Stomach smooth muscle (tissue), 2 donors: ENCODE data around the gene SMYD1.

Experiments
- H3K27ac ChIP-seq: one replicate; pipeline ENCODE4 v1.7.0; 2013; ENCODE audit warnings: mild to moderate bottlenecking, low read length, inconsistent platforms
- H3K27me3 ChIP-seq, 2 donors: one replicate each; pipeline ENCODE4 v1.7.0; 2013; ENCODE audit warnings: low read length in 2 of 2; ENCODE audit not compliant: insufficient read depth in 2 of 2, control insufficient read depth in 1 of 2
- H3K36me3 ChIP-seq, 2 donors: one replicate each; pipeline ENCODE4 v1.7.0; 2013; ENCODE audit warnings: low read length in 2 of 2; ENCODE audit not compliant: control insufficient read depth in 2 of 2, insufficient read depth in 2 of 2
- H3K4me1 ChIP-seq: one replicate; pipeline ENCODE4 v1.7.0; 2013; ENCODE audit warnings: low read length; ENCODE audit not compliant: control insufficient read depth, insufficient read depth
- H3K4me3 ChIP-seq, 2 donors: one replicate each; pipeline ENCODE4 v1.7.0; 2013; ENCODE audit warnings: low read length in 2 of 2
- H3K9ac ChIP-seq, 2 donors: one replicate each; pipeline ENCODE4 v1.7.0; 2013; ENCODE audit warnings: low read length in 2 of 2, mild to moderate bottlenecking in 1 of 2
- H3K9me3 ChIP-seq, 2 donors: one replicate each; pipeline ENCODE4 v1.7.0; 2013; ENCODE audit warnings: low read length in 2 of 2; ENCODE audit not compliant: control insufficient read depth in 2 of 2
- donor health status: healthy.
- donor health status: Pancreatic carcinoma.

Gene SMYD1

GRCh38 chr2:88122141-88122884, 54.7 kb downstream of the SMYD1 start:
- H3K4me3 ChIP-seq, result no peak overlapping the region
- H3K27ac ChIP-seq, result no peak overlapping the region
- no peaks in the 10 kb centered on the region for H3K4me1 ChIP-seq
- no peaks in the 10 kb centered on the region for H3K36me3 ChIP-seq
- peaks cover 0 to 3% of the 10 kb centered on the region in 2 donors for H3K27me3 ChIP-seq
- no peak overlapping the region for H3K9ac ChIP-seq
- no peaks in the 10 kb centered on the region for H3K9me3 ChIP-seq

GRCh38 chr2:88123164-88123974, 55.7 kb downstream of the SMYD1 start:
- H3K9me3 ChIP-seq, result no peaks in the 10 kb centered on the region
- peaks cover 0 to 3% of the 10 kb centered on the region in 2 donors for H3K27me3 ChIP-seq
- no peak overlapping the region for H3K4me3 ChIP-seq
- no peaks in the 10 kb centered on the region for H3K4me1 ChIP-seq
- no peak overlapping the region for H3K27ac ChIP-seq
- H3K9ac ChIP-seq, result no peak overlapping the region
- no peaks in the 10 kb centered on the region for H3K36me3 ChIP-seq

GRCh38 chr2:88123975-88124917, 56.6 kb downstream of the SMYD1 start:
- H3K4me3 ChIP-seq, result no peak overlapping the region
- H3K27me3 ChIP-seq, result peaks cover 0 to 3% of the 10 kb centered on the region in 2 donors
- H3K36me3 ChIP-seq, result no peaks in the 10 kb centered on the region
- H3K27ac ChIP-seq, result no peak overlapping the region
- no peaks in the 10 kb centered on the region for H3K4me1 ChIP-seq
- H3K9ac ChIP-seq, result no peak overlapping the region
- H3K9me3 ChIP-seq, result no peaks in the 10 kb centered on the region

- Histone ChIP-seq H3K36me3 (no peaks in the 10 kb centered on the region), H3K4me1 (no peaks in the 10 kb centered on the region), H3K27me3 (peaks cover 0 to 3% of the 10 kb centered on the region in 2 donors), H3K9me3 (no peaks in the 10 kb centered on the region), H3K9ac (no peak overlapping the region), H3K4me3 (no peak overlapping the region), H3K27ac (no peak overlapping the region)
Measured at GRCh38 chr2:88125344-88125923, 57.8 kb downstream of the SMYD1 start.

GRCh38 chr2:88125924-88126771, 58.5 kb downstream of the SMYD1 start:
- no peak overlapping the region for H3K9ac ChIP-seq
- no peak overlapping the region for H3K4me3 ChIP-seq
- H3K9me3 ChIP-seq, result no peaks in the 10 kb centered on the region
- no peak overlapping the region for H3K27ac ChIP-seq
- no peaks in the 10 kb centered on the region for H3K4me1 ChIP-seq
- H3K27me3 ChIP-seq, result peaks cover 0 to 3% of the 10 kb centered on the region in 2 donors
- H3K36me3 ChIP-seq, result no peaks in the 10 kb centered on the region

- H3K27ac ChIP-seq, result no peak overlapping the region
- H3K9ac ChIP-seq, result no peak overlapping the region
- H3K4me3 ChIP-seq, result no peak overlapping the region
Measured at GRCh38 chr2:88126772-88127637, 59.4 kb downstream of the SMYD1 start.

GRCh38 chr2:88127638-88127887, 59.9 kb downstream of the SMYD1 start:
- Histone ChIP-seq H3K27ac (no peak overlapping the region), H3K9ac (no peak overlapping the region), H3K4me3 (no peak overlapping the region), H3K9me3 (no peaks in the 10 kb centered on the region), H3K36me3 (no peaks in the 10 kb centered on the region), H3K4me1 (no peaks in the 10 kb centered on the region), H3K27me3 (peaks cover 0 to 2% of the 10 kb centered on the region in 2 donors)

More at GRCh38 chr2:88126772-88127637, 59.4 kb downstream of the SMYD1 start:
- Histone ChIP-seq H3K9me3 (no peaks in the 10 kb centered on the region), H3K36me3 (no peaks in the 10 kb centered on the region), H3K4me1 (no peaks in the 10 kb centered on the region), H3K27me3 (peaks cover 0 to 2% of the 10 kb centered on the region in 2 donors)

- H3K9me3 ChIP-seq, result no peaks in the 10 kb centered on the region
- H3K36me3 ChIP-seq, result no peaks in the 10 kb centered on the region
- no peak within 1 kb of the TSS for H3K9ac ChIP-seq
- H3K4me1 ChIP-seq, result no peaks in the 10 kb centered on the region
- H3K4me3 ChIP-seq, result no peak within 1 kb of the TSS
- peaks cover 0 to 2% of the 10 kb centered on the region in 2 donors for H3K27me3 ChIP-seq
- no peak within 1 kb of the TSS for H3K27ac ChIP-seq
Measured at GRCh38 chr2:88127888-88128653, 60.4 kb downstream of the SMYD1 start, which contains the start of gene FABP1. FABP1 (minus strand) TSS chr2:88128062; CDS start chr2:88128017, 45 bp downstream.
